Measurements from ENCODE around the gene MASP1.

The MASP1 gene

DNA sequence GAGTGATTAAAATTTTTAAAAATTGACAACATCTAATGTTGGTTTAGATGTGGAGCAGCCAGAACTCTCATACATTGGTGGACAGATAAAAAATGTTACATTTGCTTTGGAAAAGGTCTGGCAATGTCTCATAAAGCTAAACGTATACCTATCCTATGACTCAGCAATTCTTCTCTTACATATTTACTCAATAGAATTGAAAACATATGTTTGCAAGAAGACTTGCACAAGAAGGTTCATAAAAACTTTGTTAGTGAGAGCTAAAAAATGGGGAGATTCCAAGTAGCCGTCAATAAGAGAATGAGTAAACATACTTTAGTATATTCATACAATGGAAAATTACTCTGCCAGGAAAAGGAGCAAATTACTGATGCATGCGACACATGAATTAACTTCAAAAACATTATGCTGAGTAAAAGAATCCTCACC, 30.0 kb downstream of the MASP1 start:
- Histone ChIP-seq H3K4me2 (ENCODE audit: low read length) (no peak overlapping the region), H3K4me1 (ENCODE audit: control insufficient read depth, insufficient read depth, low read length) (peaks cover 28% of the 10 kb centered on the region), H3K36me3 (ENCODE audit: insufficient read depth, low read length) (no peaks in the 10 kb centered on the region), H3K9me3 (replicated peaks; ENCODE audit: low read length) (no peaks in the 10 kb centered on the region), H3K27me3 (ENCODE audit: control insufficient read depth, insufficient read depth, low read length) (no peaks in the 10 kb centered on the region), H3K4me3 (ENCODE audit: low read length) (no peak overlapping the region), H3K9ac (ENCODE audit: low read depth, low read length) (no peak overlapping the region)

GRCh38 chr3:187259171-187259570, 32.4 kb downstream of the MASP1 start:
- Histone ChIP-seq H3K27me3 (ENCODE audit: control insufficient read depth, insufficient read depth, low read length) (no peaks in the 10 kb centered on the region), H3K4me3 (ENCODE audit: low read length) (no peak overlapping the region), H3K9ac (ENCODE audit: low read depth, low read length) (no peak overlapping the region), H3K36me3 (ENCODE audit: insufficient read depth, low read length) (no peaks in the 10 kb centered on the region), H3K4me2 (ENCODE audit: low read length) (no peak overlapping the region), H3K4me1 (ENCODE audit: control insufficient read depth, insufficient read depth, low read length) (peaks cover 10% of the 10 kb centered on the region), H3K9me3 (replicated peaks; ENCODE audit: low read length) (no peaks in the 10 kb centered on the region)

DNA sequence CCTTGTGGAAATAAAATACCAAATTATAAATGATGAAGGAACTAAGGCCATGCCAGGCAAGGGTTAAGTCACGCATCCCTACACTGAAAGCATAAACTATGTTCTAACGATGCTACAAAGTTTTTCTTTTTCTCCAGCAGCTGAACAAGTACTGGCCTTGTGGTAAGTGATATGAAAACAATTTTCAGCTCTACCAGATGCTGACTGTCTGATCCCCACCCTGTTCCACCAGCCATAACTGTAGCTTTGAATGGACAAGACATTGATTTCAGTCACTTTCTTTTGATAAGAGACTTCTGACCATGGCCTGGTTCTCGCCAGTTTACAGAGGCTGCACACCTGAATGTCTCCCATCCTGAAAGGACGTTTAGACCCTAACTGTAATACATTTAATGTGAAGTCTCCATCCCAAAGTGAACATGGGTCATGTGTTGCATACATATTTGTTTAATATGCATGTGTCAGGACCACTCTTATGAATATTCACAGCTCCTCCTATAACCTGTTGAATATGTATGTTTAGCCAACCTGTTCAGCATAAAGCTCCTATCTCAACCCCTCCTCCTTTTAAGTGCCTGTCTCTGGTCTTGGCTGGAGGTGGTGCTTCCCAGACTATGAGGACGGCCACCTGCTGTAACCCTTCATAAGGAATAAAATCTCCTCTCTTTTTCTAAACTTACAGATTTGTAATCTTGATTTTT, 33.4 kb downstream of the MASP1 start:
- H3K9me3 ChIP-seq (replicated peaks; ENCODE audit: low read length) = no peaks in the 10 kb centered on the region
- no peaks in the 10 kb centered on the region for H3K27me3 ChIP-seq (ENCODE audit: control insufficient read depth, insufficient read depth, low read length)
- H3K4me3 ChIP-seq (ENCODE audit: low read length) = no peak overlapping the region
- H3K4me2 ChIP-seq (ENCODE audit: low read length) = no peak overlapping the region
- H3K4me1 ChIP-seq (ENCODE audit: control insufficient read depth, insufficient read depth, low read length) = peaks cover 2% of the 10 kb centered on the region
- no peak overlapping the region for H3K9ac ChIP-seq (ENCODE audit: low read depth, low read length)
- H3K36me3 ChIP-seq (ENCODE audit: insufficient read depth, low read length) = no peaks in the 10 kb centered on the region

- no peak overlapping the region for H3K4me2 ChIP-seq (ENCODE audit: low read length)
- no peak overlapping the region for H3K4me3 ChIP-seq (ENCODE audit: low read length)
- H3K9ac ChIP-seq (ENCODE audit: low read depth, low read length) = no peak overlapping the region
- no peaks in the 10 kb centered on the region for H3K27me3 ChIP-seq (ENCODE audit: control insufficient read depth, insufficient read depth, low read length)
- no peaks in the 10 kb centered on the region for H3K9me3 ChIP-seq (replicated peaks; ENCODE audit: low read length)
- H3K36me3 ChIP-seq (ENCODE audit: insufficient read depth, low read length) = no peaks in the 10 kb centered on the region
- no peaks in the 10 kb centered on the region for H3K4me1 ChIP-seq (ENCODE audit: control insufficient read depth, insufficient read depth, low read length)
These were observed 34.1 kb downstream of the MASP1 start for GRCh38 chr3:187257471-187257870.

- no peak overlapping the region for H3K9ac ChIP-seq (ENCODE audit: low read depth, low read length)
- H3K27me3 ChIP-seq (ENCODE audit: control insufficient read depth, insufficient read depth, low read length) = no peaks in the 10 kb centered on the region
- no peaks in the 10 kb centered on the region for H3K36me3 ChIP-seq (ENCODE audit: insufficient read depth, low read length)
- H3K4me3 ChIP-seq (ENCODE audit: low read length) = no peak overlapping the region
- H3K4me1 ChIP-seq (ENCODE audit: control insufficient read depth, insufficient read depth, low read length) = no peaks in the 10 kb centered on the region
- H3K4me2 ChIP-seq (ENCODE audit: low read length) = no peak overlapping the region
- H3K9me3 ChIP-seq (replicated peaks; ENCODE audit: low read length) = no peaks in the 10 kb centered on the region
These were observed 35.4 kb downstream of the MASP1 start for GRCh38 chr3:187256051-187256616.

- no peak overlapping the region for H3K4me2 ChIP-seq (ENCODE audit: low read length)
- no peaks in the 10 kb centered on the region for H3K36me3 ChIP-seq (ENCODE audit: insufficient read depth, low read length)
- H3K4me1 ChIP-seq (ENCODE audit: control insufficient read depth, insufficient read depth, low read length) = no peaks in the 10 kb centered on the region
- H3K4me3 ChIP-seq (ENCODE audit: low read length) = no peak overlapping the region
- no peak overlapping the region for H3K9ac ChIP-seq (ENCODE audit: low read depth, low read length)
- no peaks in the 10 kb centered on the region for H3K27me3 ChIP-seq (ENCODE audit: control insufficient read depth, insufficient read depth, low read length)
- H3K9me3 ChIP-seq (replicated peaks; ENCODE audit: low read length) = no peaks in the 10 kb centered on the region
These were observed 36.2 kb downstream of the MASP1 start for GRCh38 chr3:187255314-187255713.

DNA sequence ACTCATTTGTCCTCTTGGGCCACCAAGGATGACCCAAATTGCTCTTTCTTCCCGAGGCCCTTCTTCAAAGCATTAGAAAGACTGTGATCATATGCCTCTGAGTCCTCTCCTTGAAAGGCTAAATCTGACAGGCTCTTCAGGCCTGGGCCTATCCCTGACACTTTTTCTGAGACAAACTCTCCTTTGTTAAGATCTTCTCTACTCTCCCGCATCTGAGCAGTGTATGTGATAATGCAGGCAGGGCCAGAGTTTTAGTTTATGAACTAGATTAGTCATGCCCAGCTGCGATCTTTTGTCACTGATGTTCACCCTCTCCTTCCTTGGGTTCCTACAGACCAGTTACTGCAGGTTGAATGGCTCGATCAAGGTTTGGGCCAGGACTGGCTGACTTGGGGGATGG, 39.2 kb downstream of the MASP1 start:
- H3K27me3 ChIP-seq (ENCODE audit: control insufficient read depth, insufficient read depth, low read length) = no peaks in the 10 kb centered on the region
- no peaks in the 10 kb centered on the region for H3K36me3 ChIP-seq (ENCODE audit: insufficient read depth, low read length)
- H3K4me3 ChIP-seq (ENCODE audit: low read length) = no peak overlapping the region
- H3K9ac ChIP-seq (ENCODE audit: low read depth, low read length) = no peak overlapping the region
- H3K9me3 ChIP-seq (replicated peaks; ENCODE audit: low read length) = no peaks in the 10 kb centered on the region
- no peaks in the 10 kb centered on the region for H3K4me1 ChIP-seq (ENCODE audit: control insufficient read depth, insufficient read depth, low read length)
- no peak overlapping the region for H3K4me2 ChIP-seq (ENCODE audit: low read length)

- no peaks in the 10 kb centered on the region for H3K27me3 ChIP-seq (ENCODE audit: control insufficient read depth, insufficient read depth, low read length)
- H3K9ac ChIP-seq (ENCODE audit: low read depth, low read length) = no peak overlapping the region
- no peak overlapping the region for H3K4me2 ChIP-seq (ENCODE audit: low read length)
- H3K36me3 ChIP-seq (ENCODE audit: insufficient read depth, low read length) = no peaks in the 10 kb centered on the region
- H3K9me3 ChIP-seq (replicated peaks; ENCODE audit: low read length) = no peaks in the 10 kb centered on the region
- H3K4me1 ChIP-seq (ENCODE audit: control insufficient read depth, insufficient read depth, low read length) = no peaks in the 10 kb centered on the region
- no peak overlapping the region for H3K4me3 ChIP-seq (ENCODE audit: low read length)
These were observed 39.9 kb downstream of the MASP1 start for GRCh38 chr3:187251599-187251998.

DNA sequence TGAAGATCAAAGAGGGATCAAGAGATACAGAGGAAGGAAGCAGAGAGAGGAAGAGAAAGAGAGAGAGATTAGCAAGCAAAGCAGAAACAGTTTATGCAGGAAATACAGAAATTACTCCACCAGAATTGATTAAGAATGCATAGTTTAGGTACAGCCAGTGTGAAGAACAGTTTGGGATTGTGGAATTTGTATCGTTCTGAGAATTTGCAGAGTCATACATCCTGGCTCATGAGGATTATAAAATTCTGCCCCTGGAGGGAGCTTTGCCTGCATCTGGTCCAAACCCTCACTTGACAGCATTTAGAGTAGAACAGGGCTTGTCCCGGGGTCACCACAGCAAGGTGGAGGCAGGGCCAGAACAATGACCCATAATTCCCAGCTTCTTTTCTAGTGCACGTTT, 44.1 kb downstream of the MASP1 start:
- H3K9me3 ChIP-seq (replicated peaks; ENCODE audit: low read length) = no peaks in the 10 kb centered on the region

GRCh38 chr3:187243933-187244524, 47.5 kb downstream of the MASP1 start:
- H3K9me3 ChIP-seq (replicated peaks; ENCODE audit: low read length) = no peaks in the 10 kb centered on the region
- no peaks in the 10 kb centered on the region for H3K4me1 ChIP-seq (ENCODE audit: control insufficient read depth, insufficient read depth, low read length)
- H3K9ac ChIP-seq (ENCODE audit: low read depth, low read length) = no peak overlapping the region
- H3K4me2 ChIP-seq (ENCODE audit: low read length) = no peak overlapping the region
- H3K27me3 ChIP-seq (ENCODE audit: control insufficient read depth, insufficient read depth, low read length) = no peaks in the 10 kb centered on the region
- no peak overlapping the region for H3K4me3 ChIP-seq (ENCODE audit: low read length)
- no peaks in the 10 kb centered on the region for H3K36me3 ChIP-seq (ENCODE audit: insufficient read depth, low read length)

More for the DNA sequence above, 44.1 kb downstream of the MASP1 start:
- no peak overlapping the region for H3K4me2 ChIP-seq (ENCODE audit: low read length)
- no peak overlapping the region for H3K9ac ChIP-seq (ENCODE audit: low read depth, low read length)
- H3K36me3 ChIP-seq (ENCODE audit: insufficient read depth, low read length) = no peaks in the 10 kb centered on the region
- H3K4me3 ChIP-seq (ENCODE audit: low read length) = no peak overlapping the region
- no peaks in the 10 kb centered on the region for H3K4me1 ChIP-seq (ENCODE audit: control insufficient read depth, insufficient read depth, low read length)
- H3K27me3 ChIP-seq (ENCODE audit: control insufficient read depth, insufficient read depth, low read length) = no peaks in the 10 kb centered on the region

DNA sequence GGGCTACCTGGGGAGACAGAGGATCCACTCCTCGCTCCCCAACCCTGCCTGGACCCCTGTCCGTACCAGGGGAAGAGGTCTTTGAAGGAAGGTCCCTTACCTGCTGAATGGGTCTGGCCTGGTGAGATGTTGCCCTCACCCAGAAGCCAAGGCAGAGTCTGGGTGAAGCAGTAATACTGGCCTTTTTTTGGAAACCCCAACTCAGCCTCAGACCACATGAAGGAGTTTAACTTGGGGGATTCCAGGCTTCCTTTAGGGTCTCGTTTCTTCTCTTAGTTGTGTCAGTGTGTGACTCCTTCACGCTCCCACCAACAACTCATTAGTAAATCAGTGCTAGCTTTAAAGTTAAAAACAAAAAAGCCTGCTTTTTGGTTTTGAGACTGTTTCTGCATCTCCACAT, 48.6 kb downstream of the MASP1 start:
- H3K4me1 ChIP-seq (ENCODE audit: control insufficient read depth, insufficient read depth, low read length) = no peaks in the 10 kb centered on the region
- no peaks in the 10 kb centered on the region for H3K9me3 ChIP-seq (replicated peaks; ENCODE audit: low read length)
- no peak overlapping the region for H3K9ac ChIP-seq (ENCODE audit: low read depth, low read length)
- no peak overlapping the region for H3K4me3 ChIP-seq (ENCODE audit: low read length)
- no peaks in the 10 kb centered on the region for H3K27me3 ChIP-seq (ENCODE audit: control insufficient read depth, insufficient read depth, low read length)
- no peak overlapping the region for H3K4me2 ChIP-seq (ENCODE audit: low read length)
- no peaks in the 10 kb centered on the region for H3K36me3 ChIP-seq (ENCODE audit: insufficient read depth, low read length)

GRCh38 chr3:187242435-187242834, 49.1 kb downstream of the MASP1 start:
- Histone ChIP-seq H3K4me2 (ENCODE audit: low read length) (no peak overlapping the region), H3K4me1 (ENCODE audit: control insufficient read depth, insufficient read depth, low read length) (no peaks in the 10 kb centered on the region), H3K4me3 (ENCODE audit: low read length) (no peak overlapping the region), H3K27me3 (ENCODE audit: control insufficient read depth, insufficient read depth, low read length) (no peaks in the 10 kb centered on the region), H3K36me3 (ENCODE audit: insufficient read depth, low read length) (no peaks in the 10 kb centered on the region), H3K9ac (ENCODE audit: low read depth, low read length) (no peak overlapping the region), H3K9me3 (replicated peaks; ENCODE audit: low read length) (no peaks in the 10 kb centered on the region)

Measured in skeletal muscle satellite cell (primary cell).